Liver (tissue), 9 donors: ENCODE measurements around the gene MAPT. TPM values are rescaled to one million over a fixed set of nuclear protein-coding genes. Genes with fewer than 3 reads are reported as not detected.

ENCODE experiments used
- DNase-seq: peaks from one replicate; pipeline ENCODE4 v3.0.0-alpha.2; 2017; ENCODE audit warnings: low spot score
- H3K27ac ChIP-seq, 2 donors: one replicate each; pipeline ENCODE4 v1.7.0; 2013; ENCODE audit warnings: inconsistent platforms in 2 of 2, low read length in 2 of 2, control low read depth in 1 of 2, low read depth in 1 of 2, mild to moderate bottlenecking in 1 of 2
- H3K27me3 ChIP-seq, 4 donors: one replicate each; pipeline versions ENCODE4 v1.6.1 to v1.7.0; 2013; ENCODE audit warnings: low read length in 3 of 4, inconsistent platforms in 1 of 4, mild to moderate bottlenecking in 1 of 4, moderate library complexity in 1 of 4; ENCODE audit not compliant: control insufficient read depth in 4 of 4, insufficient read depth in 4 of 4
- H3K36me3 ChIP-seq, 4 donors: one replicate each; pipeline versions ENCODE4 v1.6.1 to v1.7.0; 2013; ENCODE audit warnings: low read length in 3 of 4, mild to moderate bottlenecking in 3 of 4, low read depth in 1 of 4, moderate library complexity in 1 of 4; ENCODE audit not compliant: control insufficient read depth in 4 of 4, insufficient read depth in 3 of 4
- H3K4me1 ChIP-seq, 4 donors: one replicate each; pipeline versions ENCODE4 v1.6.1 to v1.7.0; 2013; ENCODE audit warnings: low read length in 3 of 4, mild to moderate bottlenecking in 3 of 4, moderate library complexity in 1 of 4; ENCODE audit not compliant: control insufficient read depth in 4 of 4, insufficient read depth in 4 of 4
- H3K4me3 ChIP-seq, 3 donors: one replicate each; pipeline versions ENCODE4 v1.6.1 to v1.7.0; 2013; ENCODE audit warnings: low read length in 3 of 3, control low read depth in 1 of 3, low read depth in 1 of 3, mild to moderate bottlenecking in 1 of 3
- H3K9ac ChIP-seq, 2 donors: one replicate each; pipeline ENCODE4 v1.7.0; 2013; ENCODE audit warnings: low read length in 2 of 2, mild to moderate bottlenecking in 2 of 2, moderate library complexity in 2 of 2, control low read depth in 1 of 2, low read depth in 1 of 2
- H3K9me3 ChIP-seq, 4 donors: one replicate each; pipeline versions ENCODE4 v1.6.1 to v1.7.0; 2013; ENCODE audit warnings: low read length in 3 of 4; ENCODE audit not compliant: control insufficient read depth in 4 of 4
- ATF3 ChIP-seq: IDR thresholded peaks from 2 replicates; pipeline ENCODE4 v1.6.1; 2016; ENCODE audit warnings: antibody characterized with exemption
- EGR1 ChIP-seq, 2 donors: IDR thresholded peaks; 2 replicates each; pipeline ENCODE4 v1.6.1; 2016 to 2018; ENCODE audit warnings: antibody characterized with exemption in 2 of 2, low read depth in 2 of 2
- FOXA1 ChIP-seq: IDR thresholded peaks from 2 replicates; pipeline ENCODE4 v1.6.1; 2016; ENCODE audit warnings: antibody characterized with exemption
- FOXA2 ChIP-seq: IDR thresholded peaks from 2 replicates; pipeline ENCODE4 v1.6.1; 2016; ENCODE audit warnings: antibody characterized with exemption
- GABPA ChIP-seq, 2 donors: IDR thresholded peaks in 1 of 2; conservative IDR thresholded peaks in 1 of 2; 2 replicates each; pipeline ENCODE4 v1.6.1; 2016; ENCODE audit warnings: antibody characterized with exemption in 2 of 2, mild to moderate bottlenecking in 1 of 2, moderate library complexity in 1 of 2
- HNF4A ChIP-seq, 2 donors: conservative IDR thresholded peaks; 2 replicates each; pipeline ENCODE4 v1.6.1; 2016; ENCODE audit warnings: antibody characterized with exemption in 2 of 2, mild to moderate bottlenecking in 2 of 2
- HNF4G ChIP-seq: IDR thresholded peaks from 2 replicates; pipeline ENCODE4 v1.6.1; 2016; ENCODE audit warnings: antibody characterized with exemption
- JUND ChIP-seq, 2 donors: IDR thresholded peaks; 2 replicates each; pipeline ENCODE4 v1.6.1; 2016; ENCODE audit warnings: antibody characterized with exemption in 2 of 2
- NR2F2 ChIP-seq: IDR thresholded peaks from 2 replicates; pipeline ENCODE4 v1.6.1; 2016; ENCODE audit warnings: antibody characterized with exemption
- REST ChIP-seq: IDR thresholded peaks from 2 replicates; pipeline ENCODE4 v1.6.1; 2016; ENCODE audit warnings: antibody characterized with exemption, mild to moderate bottlenecking
- RXRA ChIP-seq, 2 donors: IDR thresholded peaks; 2 replicates each; pipeline ENCODE4 v1.6.1; 2017 to 2018; ENCODE audit warnings: antibody characterized with exemption in 2 of 2, mild to moderate bottlenecking in 1 of 2
- SP1 ChIP-seq: IDR thresholded peaks from 2 replicates; pipeline ENCODE4 v1.6.1; 2018; ENCODE audit warnings: antibody characterized with exemption, mild to moderate bottlenecking
- TAF1 ChIP-seq: conservative IDR thresholded peaks from 2 replicates; pipeline ENCODE4 v1.6.1; 2016; ENCODE audit warnings: antibody characterized with exemption, mild to moderate bottlenecking
- ZBTB33 ChIP-seq: IDR thresholded peaks from 2 replicates; pipeline ENCODE4 v1.6.1; 2016; ENCODE audit warnings: antibody characterized with exemption
- WGBS: extraction: QIAGEN DNeasy Blood & Tissue Kit; methylation state at CpG from one replicate; pipeline ENCODE4 v1.1.7; 2013; 5-methylcytosine and 5-hydroxymethylcytosine counted together
- polyA plus RNA-seq, 2 donors: library from polyadenylated mRNA; stranded (reverse) in 1 of 2; unstranded in 1 of 2; fragments of 200-250 nt in 1 of 2; fragments of >200 nt in 1 of 2; fragmentation: Nextera tagmentation in 1 of 2; extraction: Ambion mirVana in 1 of 2; gene quantifications; one replicate each; pipeline versions ENCODE4 v1.2.1 to v1.2.3, GENCODE V29; 2013 to 2015
- total RNA-seq, 2 donors: library from RNA; depleted of rRNA; stranded (reverse); fragments of >200 nt; gene quantifications; one replicate each; pipeline ENCODE4 v1.2.3, GENCODE V29; 2014
- TF ChIP-seq, protein P1 (sequence below): fragments of 150-350 bp; IDR thresholded peaks from 2 replicates; pipeline ENCODE4 v1.5.1; 2017; ENCODE audit warnings: improper control_type of control experiment, low read depth, low read length; ENCODE audit not compliant: missing input control
- TF ChIP-seq, protein P2 (sequence below): IDR thresholded peaks from 2 replicates; pipeline ENCODE4 v1.6.1; 2016; ENCODE audit warnings: antibody characterized with exemption
- donor health status: healthy.
- donor health status: healthy.
- donor health status: healthy.
- donor health status: healthy.
- donor health status: healthy.

Gene MAPT
- total and polyA plus RNA-seq, 4 donors: 0.05 to 0.67 (median 0.27) TPM

GRCh38 chr17:45867171-45867570, 27.2 kb upstream of the MAPT start (continued):
- TF ChIP-seq REST (no peak), ATF3 (no peak), NR2F2 (no peak), EGR1 (IDR thresholded peaks at IDR 0.05; ENCODE audit: low read depth in 2 of 2) (no peak)

- 64% methylated on average over 8 of the region's 8 CpGs for WGBS
- Histone ChIP-seq H3K4me3 (no peak overlapping the region), H3K9me3 (no peaks in the 10 kb centered on the region), H3K4me1 (no peaks in the 10 kb centered on the region), H3K27me3 (peaks cover 0 to 6% (median under 1%) of the 10 kb centered on the region in 4 donors), H3K36me3 (no peaks in the 10 kb centered on the region), H3K27ac (no peak overlapping the region), H3K9ac (no peak overlapping the region)
- DNase-seq: no peak
- TF ChIP-seq TAF1 (no peak), JUND (IDR thresholded peaks at IDR 0.05) (no peak), GABPA (IDR thresholded peaks at IDR 0.05 in 1 of 2, conservative IDR thresholded peaks at IDR 0.05 in 1 of 2) (no peak), HNF4G (no peak), EGR1 (IDR thresholded peaks at IDR 0.05; ENCODE audit: low read depth in 2 of 2) (no peak), NR2F2 (no peak)
- TF ChIP-seq, protein P1, sequence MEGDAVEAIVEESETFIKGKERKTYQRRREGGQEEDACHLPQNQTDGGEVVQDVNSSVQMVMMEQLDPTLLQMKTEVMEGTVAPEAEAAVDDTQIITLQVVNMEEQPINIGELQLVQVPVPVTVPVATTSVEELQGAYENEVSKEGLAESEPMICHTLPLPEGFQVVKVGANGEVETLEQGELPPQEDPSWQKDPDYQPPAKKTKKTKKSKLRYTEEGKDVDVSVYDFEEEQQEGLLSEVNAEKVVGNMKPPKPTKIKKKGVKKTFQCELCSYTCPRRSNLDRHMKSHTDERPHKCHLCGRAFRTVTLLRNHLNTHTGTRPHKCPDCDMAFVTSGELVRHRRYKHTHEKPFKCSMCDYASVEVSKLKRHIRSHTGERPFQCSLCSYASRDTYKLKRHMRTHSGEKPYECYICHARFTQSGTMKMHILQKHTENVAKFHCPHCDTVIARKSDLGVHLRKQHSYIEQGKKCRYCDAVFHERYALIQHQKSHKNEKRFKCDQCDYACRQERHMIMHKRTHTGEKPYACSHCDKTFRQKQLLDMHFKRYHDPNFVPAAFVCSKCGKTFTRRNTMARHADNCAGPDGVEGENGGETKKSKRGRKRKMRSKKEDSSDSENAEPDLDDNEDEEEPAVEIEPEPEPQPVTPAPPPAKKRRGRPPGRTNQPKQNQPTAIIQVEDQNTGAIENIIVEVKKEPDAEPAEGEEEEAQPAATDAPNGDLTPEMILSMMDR: no peak
Observed at GRCh38 chr17:45867702-45868101, 26.7 kb upstream of the MAPT start.

DNA sequence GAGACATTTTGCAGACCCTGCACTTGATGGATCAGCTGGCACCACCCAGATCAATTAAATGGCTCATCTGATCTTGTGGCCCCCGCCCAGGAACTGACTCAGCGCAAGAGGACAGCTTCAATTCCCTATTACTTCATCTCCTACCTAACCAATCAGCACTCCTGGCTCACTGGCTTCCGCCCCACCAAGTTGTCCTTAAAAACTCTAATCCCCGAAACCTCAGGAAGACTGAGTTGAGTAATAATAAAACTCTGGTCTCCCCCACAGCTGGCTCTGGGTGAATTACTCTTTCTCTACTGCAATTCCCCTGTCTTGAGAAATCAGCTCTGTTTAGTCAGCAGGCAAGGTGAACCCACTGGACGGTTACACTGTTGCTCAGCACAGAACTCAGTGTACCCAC, 26.1 kb upstream of the MAPT start:
- no peaks in the 10 kb centered on the region for H3K4me1 ChIP-seq
- H3K4me3 ChIP-seq: no peak overlapping the region
- H3K9me3 ChIP-seq: no peaks in the 10 kb centered on the region
- WGBS: 58% methylated on average over 5 of the region's 5 CpGs
- H3K27me3 ChIP-seq: peaks cover 0 to 6% (median 0%) of the 10 kb centered on the region in 4 donors
- no peak overlapping the region for H3K27ac ChIP-seq
- no peak for DNase-seq
- no peak overlapping the region for H3K9ac ChIP-seq
- H3K36me3 ChIP-seq: no peaks in the 10 kb centered on the region
- TF ChIP-seq EGR1 (IDR thresholded peaks at IDR 0.05; ENCODE audit: low read depth in 2 of 2) (no peak), FOXA1 (no peak), SP1 (no peak), NR2F2 (no peak), ZBTB33 (no peak), HNF4A (conservative IDR thresholded peaks at IDR 0.05) (no peak), TAF1 (no peak), JUND (IDR thresholded peaks at IDR 0.05) (no peak), RXRA (IDR thresholded peaks at IDR 0.05) (no peak), ATF3 (no peak), FOXA2 (no peak)
- TF ChIP-seq, protein P2, sequence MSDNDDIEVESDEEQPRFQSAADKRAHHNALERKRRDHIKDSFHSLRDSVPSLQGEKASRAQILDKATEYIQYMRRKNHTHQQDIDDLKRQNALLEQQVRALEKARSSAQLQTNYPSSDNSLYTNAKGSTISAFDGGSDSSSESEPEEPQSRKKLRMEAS: no peak
- TF ChIP-seq, protein P1: no peak
